Keratinocyte (primary cell): ENCODE data around the gene SYNDIG1. TPM values are rescaled to one million over a fixed set of nuclear protein-coding genes. Genes with fewer than 3 reads are reported as not detected.

Experiments used
- DNase-seq: peaks from one replicate; pipeline ENCODE4 v3.0.0-alpha.2; 2011; ENCODE audit warnings: low read depth, missing footprints, low spot score
- FAIRE-seq: peaks from 2 replicates; lab custom pipeline; 2011; peaks lifted over from hg19 to GRCh38; lab: Jason Lieb, UNC
- H2AFZ ChIP-seq: 2 replicates; pipeline ENCODE4 v1.6.0; 2012; ENCODE audit warnings: low read length, control low read depth, inconsistent platforms; ENCODE audit not compliant: control insufficient read depth
- H3K27ac ChIP-seq: 2 replicates; pipeline ENCODE4 v1.5.1; 2011; ENCODE audit warnings: low read length; ENCODE audit not compliant: control insufficient read depth, insufficient read depth
- H3K27me3 ChIP-seq: 3 replicates; pipeline ENCODE4 v1.6.0; 2011; ENCODE audit warnings: low read length; ENCODE audit not compliant: control insufficient read depth, insufficient read depth; ENCODE audit errors: extremely low read depth
- H3K36me3 ChIP-seq, 2 experiments: 2 replicates in 1 of 2; 3 replicates in 1 of 2; pipeline ENCODE4 v1.5.1; 2011; ENCODE audit warnings: low read length in 2 of 2, mild to moderate bottlenecking in 1 of 2; ENCODE audit not compliant: control insufficient read depth in 2 of 2, insufficient read depth in 2 of 2; ENCODE audit errors: extremely low read depth in 1 of 2
- H3K4me1 ChIP-seq: 3 replicates; pipeline ENCODE4 v1.5.1; 2011; ENCODE audit warnings: low read length; ENCODE audit not compliant: control insufficient read depth, insufficient read depth; ENCODE audit errors: extremely low read depth
- H3K4me2 ChIP-seq: 3 replicates; pipeline ENCODE4 v1.6.0; 2011; ENCODE audit warnings: low read depth, low read length; ENCODE audit not compliant: control insufficient read depth, insufficient read depth; ENCODE audit errors: extremely low read depth
- H3K4me3 ChIP-seq, 3 experiments: fragments of 200-600 bp in 1 of 3; sonication (generic) in 1 of 3; 2 replicates in 2 of 3; 3 replicates in 1 of 3; pipeline ENCODE4 v1.5.1; 2011 to 2016; ENCODE audit warnings: low read length in 3 of 3, mild to moderate bottlenecking in 3 of 3, control low read depth in 2 of 3, inconsistent platforms in 1 of 3, low read depth in 1 of 3, mixed read lengths in 1 of 3, mixed run types in 1 of 3, moderate library complexity in 1 of 3; ENCODE audit not compliant: control insufficient read depth in 2 of 3, insufficient read depth in 2 of 3; ENCODE audit errors: extremely low read depth in 1 of 3
- H3K79me2 ChIP-seq: 2 replicates; pipeline ENCODE4 v1.6.0; 2012; ENCODE audit warnings: low read length; ENCODE audit not compliant: control insufficient read depth, insufficient read depth
- H3K9ac ChIP-seq: 3 replicates; pipeline ENCODE4 v1.6.0; 2011; ENCODE audit warnings: low read length; ENCODE audit not compliant: control insufficient read depth, insufficient read depth; ENCODE audit errors: extremely low read depth
- H3K9me1 ChIP-seq: 3 replicates; pipeline ENCODE4 v1.6.0; 2011; ENCODE audit warnings: low read length; ENCODE audit not compliant: control insufficient read depth, insufficient read depth; ENCODE audit errors: extremely low read depth
- H3K9me3 ChIP-seq: 2 replicates; pipeline ENCODE4 v1.5.1; 2012; ENCODE audit warnings: low read depth, low read length; ENCODE audit not compliant: control insufficient read depth
- H4K20me1 ChIP-seq: 3 replicates; pipeline ENCODE4 v1.6.0; 2011; ENCODE audit warnings: low read length; ENCODE audit not compliant: control insufficient read depth, insufficient read depth; ENCODE audit errors: extremely low read depth
- EZH2 ChIP-seq: IDR thresholded peaks from one replicate; pipeline ENCODE4 v1.6.1; 2012; ENCODE audit warnings: inconsistent platforms, mild to moderate bottlenecking, low read length, moderate library complexity
- dilution Hi-C: fragments of 300-500 bp; cut with MboI; formaldehyde crosslinking; loops from one replicate; pipeline ENCODE4 v1.7.0; 2020; ENCODE audit warnings: low sequenced_read_pairs; ENCODE audit not compliant: extremely low pct_ligation_motif_present
- polyA plus RNA-seq, 5 experiments: library from polyadenylated mRNA; depleted of rRNA in 3 of 5; stranded (reverse) in 3 of 5; stranded (forward) in 1 of 5; unstranded in 1 of 5; fragments of >200 nt; gene quantifications; 1 replicate in 1 of 5; 2 replicates in 3 of 5; 3 replicates in 1 of 5; pipeline versions ENCODE4 v1.2.1 to v1.2.3, GENCODE V29; 2011 to 2012; ENCODE audit warnings: missing spikeins in 2 of 5, low read depth in 1 of 5, low replicate concordance in 1 of 5
- TF ChIP-seq, protein P1 (sequence below), 3 experiments: IDR thresholded peaks in 1 of 3; conservative IDR thresholded peaks in 1 of 3; optimal IDR thresholded peaks in 1 of 3; 2 replicates in 2 of 3; 3 replicates in 1 of 3; pipeline versions ENCODE3 to v1.5.1; 2011; ENCODE audit warnings: low read length in 3 of 3, mild to moderate bottlenecking in 3 of 3, moderate library complexity in 2 of 3, control low read depth in 1 of 3, inconsistent platforms in 1 of 3; ENCODE audit not compliant: insufficient read depth in 2 of 3; ENCODE audit errors: extremely low read depth in 1 of 3

The SYNDIG1 gene
- polyA plus RNA-seq, 1 donor (not counting 4 experiments of a cell fraction or from before 2014, with no cell fraction given) = 0.38 TPM

DNA sequence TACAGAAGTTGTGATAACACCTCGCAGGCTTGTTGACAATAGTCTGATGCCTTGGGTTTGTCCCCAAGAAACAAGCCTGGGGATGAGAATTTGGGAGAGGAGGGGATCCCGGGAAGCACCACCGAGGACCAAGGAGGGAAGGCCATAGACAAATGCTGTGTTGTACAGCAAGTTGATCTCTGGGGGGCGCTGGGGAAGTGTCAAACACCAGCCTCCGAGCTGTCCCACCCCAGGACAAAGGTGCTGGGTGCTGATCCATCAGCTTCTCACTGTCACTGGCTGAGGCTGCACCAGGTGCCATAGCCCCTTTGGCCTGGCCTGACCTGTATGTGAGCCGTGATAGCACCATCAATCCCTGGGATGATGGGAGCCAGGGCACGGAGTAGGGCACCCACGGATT, 64.0 kb downstream of the SYNDIG1 start:
- dilution Hi-C loops = no loop called here
- FAIRE-seq = no peak
- no peaks in the 10 kb centered on the region for H4K20me1 ChIP-seq
- H3K9ac ChIP-seq = no peak overlapping the region
- H3K27me3 ChIP-seq = no peaks in the 10 kb centered on the region
- H3K9me3 ChIP-seq = no peaks in the 10 kb centered on the region
- no peak overlapping the region for H3K4me2 ChIP-seq
- no peak for DNase-seq
- no peaks in the 10 kb centered on the region for H3K4me1 ChIP-seq
- no peak overlapping the region for H3K4me3 ChIP-seq
- H3K79me2 ChIP-seq = no peaks in the 10 kb centered on the region
- no peaks in the 10 kb centered on the region for H3K36me3 ChIP-seq
- H3K27ac ChIP-seq = no peak overlapping the region
- H3K9me1 ChIP-seq = no peaks in the 10 kb centered on the region
- no peak for TF ChIP-seq EZH2
- TF ChIP-seq, protein P1, sequence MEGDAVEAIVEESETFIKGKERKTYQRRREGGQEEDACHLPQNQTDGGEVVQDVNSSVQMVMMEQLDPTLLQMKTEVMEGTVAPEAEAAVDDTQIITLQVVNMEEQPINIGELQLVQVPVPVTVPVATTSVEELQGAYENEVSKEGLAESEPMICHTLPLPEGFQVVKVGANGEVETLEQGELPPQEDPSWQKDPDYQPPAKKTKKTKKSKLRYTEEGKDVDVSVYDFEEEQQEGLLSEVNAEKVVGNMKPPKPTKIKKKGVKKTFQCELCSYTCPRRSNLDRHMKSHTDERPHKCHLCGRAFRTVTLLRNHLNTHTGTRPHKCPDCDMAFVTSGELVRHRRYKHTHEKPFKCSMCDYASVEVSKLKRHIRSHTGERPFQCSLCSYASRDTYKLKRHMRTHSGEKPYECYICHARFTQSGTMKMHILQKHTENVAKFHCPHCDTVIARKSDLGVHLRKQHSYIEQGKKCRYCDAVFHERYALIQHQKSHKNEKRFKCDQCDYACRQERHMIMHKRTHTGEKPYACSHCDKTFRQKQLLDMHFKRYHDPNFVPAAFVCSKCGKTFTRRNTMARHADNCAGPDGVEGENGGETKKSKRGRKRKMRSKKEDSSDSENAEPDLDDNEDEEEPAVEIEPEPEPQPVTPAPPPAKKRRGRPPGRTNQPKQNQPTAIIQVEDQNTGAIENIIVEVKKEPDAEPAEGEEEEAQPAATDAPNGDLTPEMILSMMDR (optimal IDR thresholded peaks at IDR 0.05 in 1 of 3, IDR thresholded peaks at IDR 0.05 in 1 of 3, conservative IDR thresholded peaks at IDR 0.05 in 1 of 3; ENCODE audit: extremely low read depth in 1 of 3, insufficient read depth in 2 of 3, low read length in 3 of 3) = no peak
- H2AFZ ChIP-seq = no peak overlapping the region

DNA sequence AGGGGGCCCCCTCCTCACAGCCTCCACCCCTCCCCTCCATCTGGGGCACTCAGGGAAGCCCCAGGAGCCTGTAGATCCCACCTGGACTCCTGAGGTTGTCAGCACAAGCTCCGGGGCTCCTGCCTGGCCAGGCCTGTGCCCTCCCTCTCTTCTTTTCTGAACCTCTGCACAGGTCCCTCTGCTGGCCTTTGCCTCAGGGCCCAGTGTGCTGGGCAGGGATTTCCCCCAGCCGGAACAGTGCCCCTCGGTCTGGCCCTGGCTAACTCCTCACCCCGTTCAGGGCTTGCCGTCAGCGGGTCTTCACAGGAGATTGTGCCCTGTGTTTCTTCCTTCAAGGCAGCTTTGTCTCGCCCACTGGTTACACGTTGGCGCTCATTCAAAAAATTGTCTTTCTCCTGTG, 64.9 kb downstream of the SYNDIG1 start:
- FAIRE-seq (no peak), DNase-seq (no peak)
- Histone ChIP-seq H2AFZ (no peak overlapping the region), H3K9ac (no peak overlapping the region), H3K9me1 (no peaks in the 10 kb centered on the region), H3K4me2 (no peak overlapping the region), H3K27me3 (no peaks in the 10 kb centered on the region), H3K27ac (no peak overlapping the region), H3K4me3 (no peak overlapping the region), H3K9me3 (no peaks in the 10 kb centered on the region), H4K20me1 (no peaks in the 10 kb centered on the region), H3K79me2 (no peaks in the 10 kb centered on the region), H3K4me1 (no peaks in the 10 kb centered on the region), H3K36me3 (no peaks in the 10 kb centered on the region)
- no peak for TF ChIP-seq EZH2
- dilution Hi-C loops = no loop called here
